GM20000 (cell line): Measurements from ENCODE around the gene PGBD5.

Experiments used
- DNase-seq: peaks from one replicate; pipeline ENCODE4 v3.0.0; 2012; ENCODE audit warnings: low spot score
- TF ChIP-seq, protein P1 (sequence below): IDR thresholded peaks from 2 replicates; pipeline ENCODE4 v1.5.1; 2012; ENCODE audit warnings: mild to moderate bottlenecking, control low read depth; ENCODE audit errors: extremely low read depth, missing control alignments

PGBD5 gene

DNA sequence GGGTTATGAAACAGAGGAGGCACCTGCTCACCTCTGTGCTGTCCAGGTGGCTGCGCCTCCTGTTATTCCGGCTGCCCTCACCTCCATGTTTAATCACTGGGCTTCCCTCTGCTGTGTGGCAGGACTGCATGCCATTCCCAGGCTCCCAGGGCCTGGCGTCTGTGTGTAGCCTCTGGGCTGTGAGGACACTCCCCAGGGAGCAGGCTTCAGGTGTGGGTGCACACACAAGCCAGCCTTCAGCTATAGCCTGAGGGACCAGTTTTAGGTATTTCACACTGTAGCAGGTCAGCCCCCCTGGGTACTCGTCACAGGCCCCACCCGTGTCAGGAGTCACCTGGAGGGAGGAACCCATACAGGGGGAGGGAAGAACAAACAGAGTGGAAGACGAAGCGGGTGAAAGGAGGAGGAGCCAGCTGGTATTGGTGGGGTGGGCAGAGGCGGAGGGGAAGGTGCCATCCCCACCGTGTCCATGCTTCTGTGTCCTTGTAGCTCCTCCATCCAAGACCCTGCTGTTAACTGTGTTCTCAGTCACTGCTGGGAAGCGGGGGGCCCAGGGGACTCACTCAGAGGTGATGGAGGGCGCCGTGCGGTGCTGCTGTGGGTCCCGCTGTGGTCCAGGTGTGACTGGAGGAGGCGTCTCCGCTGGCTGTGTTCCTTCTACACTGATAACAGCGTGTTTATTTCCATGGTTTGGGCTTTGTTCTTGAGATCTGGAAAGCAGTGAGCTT lies 158.6 kb downstream of the PGBD5 start:
- TF ChIP-seq, protein P1, sequence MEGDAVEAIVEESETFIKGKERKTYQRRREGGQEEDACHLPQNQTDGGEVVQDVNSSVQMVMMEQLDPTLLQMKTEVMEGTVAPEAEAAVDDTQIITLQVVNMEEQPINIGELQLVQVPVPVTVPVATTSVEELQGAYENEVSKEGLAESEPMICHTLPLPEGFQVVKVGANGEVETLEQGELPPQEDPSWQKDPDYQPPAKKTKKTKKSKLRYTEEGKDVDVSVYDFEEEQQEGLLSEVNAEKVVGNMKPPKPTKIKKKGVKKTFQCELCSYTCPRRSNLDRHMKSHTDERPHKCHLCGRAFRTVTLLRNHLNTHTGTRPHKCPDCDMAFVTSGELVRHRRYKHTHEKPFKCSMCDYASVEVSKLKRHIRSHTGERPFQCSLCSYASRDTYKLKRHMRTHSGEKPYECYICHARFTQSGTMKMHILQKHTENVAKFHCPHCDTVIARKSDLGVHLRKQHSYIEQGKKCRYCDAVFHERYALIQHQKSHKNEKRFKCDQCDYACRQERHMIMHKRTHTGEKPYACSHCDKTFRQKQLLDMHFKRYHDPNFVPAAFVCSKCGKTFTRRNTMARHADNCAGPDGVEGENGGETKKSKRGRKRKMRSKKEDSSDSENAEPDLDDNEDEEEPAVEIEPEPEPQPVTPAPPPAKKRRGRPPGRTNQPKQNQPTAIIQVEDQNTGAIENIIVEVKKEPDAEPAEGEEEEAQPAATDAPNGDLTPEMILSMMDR: no peak
- no peak for DNase-seq

- TF ChIP-seq, protein P1: no peak
- DNase-seq: no peak
These were observed 159.7 kb downstream of the PGBD5 start for GRCh38 chr1:230266456-230266855.

- no peak for DNase-seq
- TF ChIP-seq, protein P1: no peak
These were observed 160.7 kb downstream of the PGBD5 start for GRCh38 chr1:230265200-230266115.
